ENCODE results near the gene GADL1.

DNA sequence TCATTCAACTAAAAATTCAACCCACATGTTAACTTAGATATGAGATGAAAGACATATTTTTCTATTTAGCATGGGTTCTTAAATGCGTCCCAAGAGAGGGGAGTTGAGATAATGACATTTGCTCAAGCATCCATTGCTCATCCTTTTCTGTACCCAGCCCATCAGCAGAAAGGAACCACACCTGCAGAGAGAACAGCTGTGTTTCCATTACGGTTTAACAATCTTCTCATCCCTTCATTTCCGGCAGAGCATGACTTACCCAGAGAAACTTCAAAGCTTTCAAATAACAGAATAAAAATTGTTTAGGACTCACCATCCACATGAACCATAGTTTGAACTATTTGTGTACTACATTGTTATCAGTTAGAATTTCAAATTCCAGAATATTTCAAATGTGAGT, 174.9 kb downstream of the GADL1 start:
- TF ChIP-seq, protein P1, sequence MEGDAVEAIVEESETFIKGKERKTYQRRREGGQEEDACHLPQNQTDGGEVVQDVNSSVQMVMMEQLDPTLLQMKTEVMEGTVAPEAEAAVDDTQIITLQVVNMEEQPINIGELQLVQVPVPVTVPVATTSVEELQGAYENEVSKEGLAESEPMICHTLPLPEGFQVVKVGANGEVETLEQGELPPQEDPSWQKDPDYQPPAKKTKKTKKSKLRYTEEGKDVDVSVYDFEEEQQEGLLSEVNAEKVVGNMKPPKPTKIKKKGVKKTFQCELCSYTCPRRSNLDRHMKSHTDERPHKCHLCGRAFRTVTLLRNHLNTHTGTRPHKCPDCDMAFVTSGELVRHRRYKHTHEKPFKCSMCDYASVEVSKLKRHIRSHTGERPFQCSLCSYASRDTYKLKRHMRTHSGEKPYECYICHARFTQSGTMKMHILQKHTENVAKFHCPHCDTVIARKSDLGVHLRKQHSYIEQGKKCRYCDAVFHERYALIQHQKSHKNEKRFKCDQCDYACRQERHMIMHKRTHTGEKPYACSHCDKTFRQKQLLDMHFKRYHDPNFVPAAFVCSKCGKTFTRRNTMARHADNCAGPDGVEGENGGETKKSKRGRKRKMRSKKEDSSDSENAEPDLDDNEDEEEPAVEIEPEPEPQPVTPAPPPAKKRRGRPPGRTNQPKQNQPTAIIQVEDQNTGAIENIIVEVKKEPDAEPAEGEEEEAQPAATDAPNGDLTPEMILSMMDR (IDR thresholded peaks at IDR 0.05), result no peak
- no peak for TF ChIP-seq POLR2A (IDR thresholded peaks at IDR 0.05)
